OCI-LY3 (cell line): ENCODE data around the gene ICAM3.

Experiments used
- H2AFZ ChIP-seq: fragments of 200-600, 300-600 bp; shearing (Covaris generic); 2 replicates; pipeline ENCODE4 v1.6.0; 2014; ENCODE audit warnings: antibody characterized with exemption, low read depth, low read length
- H3K27ac ChIP-seq: fragments of 200-600, 300-600 bp; sonication (generic); 2 replicates; pipeline ENCODE4 v1.5.1; 2014; ENCODE audit warnings: mild to moderate bottlenecking, low read length, moderate library complexity, mixed read lengths
- H3K27me3 ChIP-seq: fragments of 200-600, 300-600 bp; sonication (generic); 2 replicates; pipeline ENCODE4 v1.6.1; 2014; ENCODE audit warnings: low read depth, low read length, mixed read lengths
- H3K36me3 ChIP-seq: fragments of 200-600, 300-600 bp; sonication (generic); replicated peaks from 2 replicates; pipeline ENCODE3; 2014; ENCODE audit warnings: low read depth, low read length, mixed read lengths
- H3K4me1 ChIP-seq: fragments of 300-600, 200-600 bp; sonication (generic); 2 replicates; pipeline ENCODE4 v1.6.1; 2014; ENCODE audit warnings: low read length, mixed read lengths
- H3K4me2 ChIP-seq: fragments of 200-600, 300-600 bp; sonication (generic); 2 replicates; pipeline ENCODE4 v1.6.1; 2014; ENCODE audit warnings: low read length, mixed read lengths
- H3K4me3 ChIP-seq: fragments of 300-600, 200-600 bp; sonication (generic); 2 replicates; pipeline ENCODE4 v1.5.1; 2014; ENCODE audit warnings: antibody characterized with exemption, mild to moderate bottlenecking, low read length, moderate library complexity
- H3K79me2 ChIP-seq: fragments of 300-600, 200-600 bp; shearing (Covaris generic); 2 replicates; pipeline ENCODE4 v1.6.1; 2014; ENCODE audit warnings: mild to moderate bottlenecking, low read length, mixed read lengths
- H3K9ac ChIP-seq: fragments of 300-600, 200-600 bp; shearing (Covaris generic); 2 replicates; pipeline ENCODE4 v1.6.0; 2014; ENCODE audit warnings: mild to moderate bottlenecking, low read length, moderate library complexity
- H3K9me3 ChIP-seq: fragments of 200-600, 300-600 bp; shearing (Covaris generic); 2 replicates; pipeline ENCODE4 v1.6.1; 2014; ENCODE audit warnings: low read length, mixed read lengths; ENCODE audit not compliant: insufficient read depth
- H4K20me1 ChIP-seq: fragments of 200-600, 300-600 bp; sonication (generic); 2 replicates; pipeline ENCODE4 v1.6.1; 2016; ENCODE audit warnings: low read length, mixed read lengths; ENCODE audit not compliant: insufficient read depth
- EZH2phosphoT487 ChIP-seq: fragments of 200-600 bp; shearing (Covaris generic); IDR thresholded peaks from 2 replicates; pipeline ENCODE4 v1.6.1; 2018; ENCODE audit warnings: antibody characterized with exemption, mixed run types, low read depth
- TF ChIP-seq, protein P1 (sequence below): fragments of 200-600, 300-600 bp; sonication (generic); IDR thresholded peaks from 2 replicates; pipeline ENCODE4 v1.5.1; 2014; ENCODE audit warnings: antibody characterized with exemption, low read length, low read depth

The ICAM3 gene

DNA sequence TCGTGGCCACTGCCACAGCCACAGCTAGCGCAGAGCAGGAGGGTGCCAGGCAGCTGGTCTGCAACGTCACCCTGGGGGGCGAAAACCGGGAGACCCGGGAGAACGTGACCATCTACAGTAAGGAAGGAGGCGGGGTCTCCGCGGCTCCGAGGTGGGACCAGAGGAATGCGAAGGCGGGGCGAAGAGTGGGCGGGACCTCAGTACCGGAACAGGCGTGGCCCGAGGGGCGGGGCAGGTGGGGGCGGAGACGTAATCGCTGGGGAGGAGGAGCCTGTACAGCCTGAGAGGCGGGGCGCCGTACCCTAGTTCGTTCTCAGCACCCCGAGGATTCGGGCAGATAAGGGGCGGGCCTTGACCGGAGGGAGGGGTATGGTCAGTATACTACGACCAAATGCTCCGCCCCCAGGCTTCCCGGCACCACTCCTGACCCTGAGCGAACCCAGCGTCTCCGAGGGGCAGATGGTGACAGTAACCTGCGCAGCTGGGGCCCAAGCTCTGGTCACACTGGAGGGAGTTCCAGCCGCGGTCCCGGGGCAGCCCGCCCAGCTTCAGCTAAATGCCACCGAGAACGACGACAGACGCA lies 47.1 kb downstream of the ICAM3 start:
- Histone ChIP-seq H3K79me2 (no peaks in the 10 kb centered on the region), H3K27me3 (no peaks in the 10 kb centered on the region), H3K36me3 (peaks cover 15% of the 10 kb centered on the region), H4K20me1 (no peaks in the 10 kb centered on the region), H3K4me2 (no peak overlapping the region), H3K9ac (no peak overlapping the region), H3K27ac (no peak overlapping the region), H3K4me3 (no peak overlapping the region), H2AFZ (no peak overlapping the region), H3K4me1 (peaks cover 5% of the 10 kb centered on the region), H3K9me3 (no peaks in the 10 kb centered on the region)
- TF ChIP-seq EZH2phosphoT487 = no peak
- TF ChIP-seq, protein P1, sequence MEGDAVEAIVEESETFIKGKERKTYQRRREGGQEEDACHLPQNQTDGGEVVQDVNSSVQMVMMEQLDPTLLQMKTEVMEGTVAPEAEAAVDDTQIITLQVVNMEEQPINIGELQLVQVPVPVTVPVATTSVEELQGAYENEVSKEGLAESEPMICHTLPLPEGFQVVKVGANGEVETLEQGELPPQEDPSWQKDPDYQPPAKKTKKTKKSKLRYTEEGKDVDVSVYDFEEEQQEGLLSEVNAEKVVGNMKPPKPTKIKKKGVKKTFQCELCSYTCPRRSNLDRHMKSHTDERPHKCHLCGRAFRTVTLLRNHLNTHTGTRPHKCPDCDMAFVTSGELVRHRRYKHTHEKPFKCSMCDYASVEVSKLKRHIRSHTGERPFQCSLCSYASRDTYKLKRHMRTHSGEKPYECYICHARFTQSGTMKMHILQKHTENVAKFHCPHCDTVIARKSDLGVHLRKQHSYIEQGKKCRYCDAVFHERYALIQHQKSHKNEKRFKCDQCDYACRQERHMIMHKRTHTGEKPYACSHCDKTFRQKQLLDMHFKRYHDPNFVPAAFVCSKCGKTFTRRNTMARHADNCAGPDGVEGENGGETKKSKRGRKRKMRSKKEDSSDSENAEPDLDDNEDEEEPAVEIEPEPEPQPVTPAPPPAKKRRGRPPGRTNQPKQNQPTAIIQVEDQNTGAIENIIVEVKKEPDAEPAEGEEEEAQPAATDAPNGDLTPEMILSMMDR = no peak

DNA sequence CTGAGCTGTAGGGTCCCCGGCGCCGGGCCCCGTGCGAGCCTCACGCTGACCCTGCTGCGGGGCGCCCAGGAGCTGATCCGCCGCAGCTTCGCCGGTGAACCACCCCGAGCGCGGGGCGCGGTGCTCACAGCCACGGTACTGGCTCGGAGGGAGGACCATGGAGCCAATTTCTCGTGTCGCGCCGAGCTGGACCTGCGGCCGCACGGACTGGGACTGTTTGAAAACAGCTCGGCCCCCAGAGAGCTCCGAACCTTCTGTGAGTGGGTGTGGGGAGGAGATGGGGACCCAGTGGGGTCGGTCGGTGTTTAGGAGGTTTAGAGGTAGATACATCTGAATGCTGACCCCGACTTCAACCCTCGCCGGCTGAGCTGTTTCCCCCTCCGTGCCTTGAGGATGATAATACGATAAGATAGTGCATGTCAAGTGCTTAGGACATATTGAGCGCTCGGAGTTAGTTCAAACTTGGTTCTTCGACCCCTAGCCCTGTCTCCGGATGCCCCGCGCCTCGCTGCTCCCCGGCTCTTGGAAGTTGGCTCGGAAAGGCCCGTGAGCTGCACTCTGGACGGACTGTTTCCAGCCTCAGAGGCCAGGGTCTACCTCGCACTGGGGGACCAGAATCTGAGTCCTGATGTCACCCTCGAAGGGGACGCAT lies 47.7 kb downstream of the ICAM3 start:
- H3K9ac ChIP-seq = no peak overlapping the region
- H3K4me2 ChIP-seq = peak overlapping the region; percentile 75
- no peaks in the 10 kb centered on the region for H3K79me2 ChIP-seq
- H3K27ac ChIP-seq = no peak overlapping the region
- no peaks in the 10 kb centered on the region for H3K27me3 ChIP-seq
- no peaks in the 10 kb centered on the region for H3K9me3 ChIP-seq
- peak overlapping the region; percentile 77 for H3K4me3 ChIP-seq
- TF ChIP-seq, protein P1 = no peak
- no peak for TF ChIP-seq EZH2phosphoT487
- peaks cover 5% of the 10 kb centered on the region for H4K20me1 ChIP-seq
- H3K36me3 ChIP-seq = peaks cover 20% of the 10 kb centered on the region
- peaks cover 5% of the 10 kb centered on the region for H3K4me1 ChIP-seq
- no peak overlapping the region for H2AFZ ChIP-seq

DNA sequence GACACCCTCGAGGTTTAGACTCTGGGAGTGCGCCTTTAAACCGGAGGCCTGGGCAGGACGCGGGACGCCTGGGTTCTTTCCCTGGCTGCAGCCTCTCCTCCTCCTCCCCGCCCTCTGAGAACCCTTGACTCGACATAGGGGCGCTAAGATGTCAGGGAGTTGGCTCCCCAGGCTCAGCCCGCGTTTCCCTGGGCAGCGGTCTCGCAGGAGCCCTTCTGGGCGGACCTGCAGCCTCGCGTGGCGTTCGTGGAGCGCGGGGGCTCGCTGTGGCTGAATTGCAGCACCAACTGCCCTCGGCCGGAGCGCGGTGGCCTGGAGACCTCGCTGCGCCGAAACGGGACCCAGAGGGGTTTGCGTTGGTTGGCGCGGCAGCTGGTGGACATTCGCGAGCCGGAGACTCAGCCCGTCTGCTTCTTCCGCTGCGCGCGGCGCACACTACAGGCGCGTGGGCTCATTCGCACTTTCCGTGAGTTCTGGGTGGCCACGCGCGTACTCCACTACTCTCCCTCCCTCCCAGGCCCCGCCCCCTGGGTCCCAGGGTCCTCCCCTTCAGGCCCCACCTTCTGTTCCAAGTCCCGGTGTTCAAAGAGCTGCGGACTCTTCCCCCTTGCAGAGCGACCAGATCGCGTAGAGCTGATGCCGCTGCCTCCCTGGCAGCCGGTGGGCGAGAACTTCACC lies 48.4 kb downstream of the ICAM3 start:
- H3K9me3 ChIP-seq = no peaks in the 10 kb centered on the region
- peak overlapping the region; percentile 75 for H3K4me2 ChIP-seq
- H3K9ac ChIP-seq = no peak overlapping the region; the same call in 1 of the 2 replicates
- H2AFZ ChIP-seq = no peak overlapping the region
- peaks cover 5% of the 10 kb centered on the region for H3K4me1 ChIP-seq
- peaks cover 25% of the 10 kb centered on the region for H3K36me3 ChIP-seq
- H3K4me3 ChIP-seq = peak overlapping the region; percentile 77
- no peak for TF ChIP-seq EZH2phosphoT487
- TF ChIP-seq, protein P1 = no peak
- H3K27me3 ChIP-seq = no peaks in the 10 kb centered on the region
- no peaks in the 10 kb centered on the region for H3K79me2 ChIP-seq
- H3K27ac ChIP-seq = no peak overlapping the region
- peaks cover 12% of the 10 kb centered on the region for H4K20me1 ChIP-seq

DNA sequence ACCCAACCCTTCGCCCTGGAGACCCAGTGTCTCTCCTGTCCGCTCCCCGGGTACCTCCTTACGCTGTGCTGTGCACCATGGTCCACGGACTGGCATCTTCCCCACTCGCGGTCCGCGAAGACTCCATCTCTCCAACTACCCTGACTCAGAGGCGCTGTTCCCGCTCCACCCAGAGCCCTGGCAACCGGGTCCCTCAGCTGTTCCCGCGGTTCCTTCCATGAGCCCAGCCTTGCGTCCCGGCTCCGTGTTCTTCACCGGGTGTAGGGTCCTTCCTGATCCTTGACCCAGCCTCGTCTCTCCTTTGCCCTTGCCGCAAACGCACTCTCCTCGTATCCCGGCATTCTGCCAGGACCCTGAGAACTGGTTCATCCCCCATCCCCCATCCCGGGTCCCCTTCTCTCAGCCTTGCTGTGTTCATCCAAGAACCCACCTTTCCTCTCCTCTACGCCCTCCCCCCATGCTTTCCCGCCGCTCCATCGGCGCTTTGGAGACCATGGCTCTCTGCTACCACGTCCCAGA lies 49.0 kb downstream of the ICAM3 start:
- Histone ChIP-seq H3K4me3 (peak overlapping the region; percentile 77), H3K9ac (peak overlapping the region; percentile 55; the same call in 1 of the 2 replicates), H3K4me2 (peak overlapping the region; percentile 75), H3K27me3 (no peaks in the 10 kb centered on the region), H3K27ac (no peak overlapping the region), H3K9me3 (no peaks in the 10 kb centered on the region), H3K36me3 (peaks cover 31% of the 10 kb centered on the region), H2AFZ (no peak overlapping the region), H3K4me1 (peaks cover 5% of the 10 kb centered on the region), H4K20me1 (peaks cover 18% of the 10 kb centered on the region), H3K79me2 (no peaks in the 10 kb centered on the region)
- no peak for TF ChIP-seq EZH2phosphoT487
- TF ChIP-seq, protein P1 = no peak
